ENCODE results near the gene CDNF.

- TF ChIP-seq CTCF (conservative IDR thresholded peaks at IDR 0.05; ENCODE audit: low read depth, low read length): no peak
- TF ChIP-seq EZH2 (IDR thresholded peaks at IDR 0.05; ENCODE audit: borderline replicate concordance, low read depth, low read length, poor library complexity, severe bottlenecking): no peak
Measured at GRCh38 chr10:14806318-14806717, 31.5 kb downstream of the CDNF start.

Measured in A673 (cell line).